ENCODE data around the gene LRRC4B. TPM values are rescaled to one million over a fixed set of nuclear protein-coding genes. Genes with fewer than 3 reads are reported as not detected.

Gene LRRC4B
- total and polyA plus RNA-seq, 2 of the 4 experiments (the other 2 are of a cell fraction), result 0.03 TPM; not detected in 1

DNA sequence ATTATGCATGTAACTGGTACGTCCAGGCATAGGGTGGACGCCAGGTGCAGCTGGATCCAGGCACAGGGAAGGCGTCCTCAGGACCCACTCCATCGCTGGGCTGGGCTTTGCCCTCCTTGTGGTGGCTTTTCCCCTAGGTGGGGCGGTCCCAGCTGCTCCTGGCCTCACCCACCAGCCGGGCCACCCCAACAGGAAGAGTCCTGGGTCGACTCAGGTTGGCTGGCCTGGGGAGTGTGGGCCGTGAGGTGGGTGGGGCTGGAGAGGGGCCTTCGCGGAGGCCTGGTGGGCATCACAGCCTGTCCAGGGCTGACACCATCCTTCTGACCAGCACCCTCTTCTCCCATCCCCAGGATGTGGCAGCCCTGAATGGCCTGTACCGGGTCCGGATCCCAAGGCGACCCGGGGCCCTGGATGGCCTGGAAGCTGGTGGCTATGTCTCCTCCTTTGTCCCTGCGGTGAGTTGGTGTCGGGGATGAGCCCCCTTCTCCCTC, 88.4 kb downstream of the LRRC4B start:
- H4K20me1 ChIP-seq (ENCODE audit: insufficient read depth, low read length), result peaks cover 12% of the 10 kb centered on the region
- no peak overlapping the region for H3K27ac ChIP-seq (ENCODE audit: insufficient read depth, low read length)
- H3K4me2 ChIP-seq (ENCODE audit: low read depth, low read length), result no peak overlapping the region
- H2BK20ac ChIP-seq (ENCODE audit: low read depth, low read length), result no peak overlapping the region
- ChIA-PET POLR2A (ENCODE audit: unreplicated experiment) (no interaction called here), CTCF (no interaction called here)
- H3K56ac ChIP-seq (ENCODE audit: extremely low read depth, insufficient read depth, low read length), result no peak overlapping the region
- dilution Hi-C loops (cut with HindIII; ENCODE audit: low sequenced_read_pairs, unreplicated experiment) (no loop called here), intact Hi-C loops (cut with micrococcal nuclease) (loop anchor here (5.0 kb wide), 1 partner anchor 113 kb away; the partner anchor contains the start of gene NAPSA), in situ Hi-C loops (cut with MboI; ENCODE audit: low sequenced_read_pairs) (no loop called here)
- no peak overlapping the region for H4K5ac ChIP-seq (ENCODE audit: low read depth, low read length)
- H2AFZ ChIP-seq (replicated peaks; ENCODE audit: low read length, poor library complexity), result no peak overlapping the region
- peaks cover 5% of the 10 kb centered on the region; the same call in 1 of the 2 replicates for H3K9me1 ChIP-seq (ENCODE audit: insufficient read depth, low read length)
- no peak overlapping the region for H3K18ac ChIP-seq (ENCODE audit: low read depth, low read length)
- no peak overlapping the region for H3K14ac ChIP-seq (replicated peaks; ENCODE audit: low read depth, low read length)
- H3K36me3 ChIP-seq (ENCODE audit: control insufficient read depth, insufficient read depth, low read length), result peaks cover 26% of the 10 kb centered on the region
- H2BK15ac ChIP-seq (ENCODE audit: low read depth, low read length), result no peak overlapping the region
- H3K79me1 ChIP-seq (ENCODE audit: low read depth in 1 of 2, low read length in 2 of 2), result peaks cover 16 to 27% of the 10 kb centered on the region in 2 experiments
- no peak overlapping the region for H2BK120ac ChIP-seq (ENCODE audit: low read depth, low read length)
- no peak overlapping the region for H4K91ac ChIP-seq (ENCODE audit: insufficient read depth, low read depth, low read length)
- no peaks in the 10 kb centered on the region for H3K27me3 ChIP-seq (ENCODE audit: control insufficient read depth, insufficient read depth, low read length)
- peak overlapping the region; percentile 76 for H2AK9ac ChIP-seq (replicated peaks; ENCODE audit: low read depth, low read length, poor library complexity)
- WGBS, 2 experiments (ENCODE audit: extremely low coverage in 2 of 2, insufficient read length in 1 of 2), result no CpG with 5 or more reads among the region's 16 CpGs
- H4K8ac ChIP-seq (ENCODE audit: low read depth in 2 of 2, low read length in 2 of 2), result no peak overlapping the region
- ATAC-seq (ENCODE audit: low read depth) (no peak), DNase-seq (no peak)
- no peak overlapping the region for H3K23ac ChIP-seq (ENCODE audit: low read depth, low read length)
- H3K9ac ChIP-seq (ENCODE audit: low read depth, low read length), result no peak overlapping the region
- no peak overlapping the region for H2BK5ac ChIP-seq (ENCODE audit: low read depth, low read length, poor library complexity, severe bottlenecking)
- TF ChIP-seq NFE2L2 (IDR thresholded peaks at IDR 0.05; ENCODE audit: low read depth, low read length), result no peak
- no peak for TF ChIP-seq POLR2A (IDR thresholded peaks at IDR 0.05; ENCODE audit: low read depth, low read length)
- no peak for TF ChIP-seq MXI1 (IDR thresholded peaks at IDR 0.05; ENCODE audit: borderline replicate concordance, low read depth, low read length)
- TF ChIP-seq, protein P1, sequence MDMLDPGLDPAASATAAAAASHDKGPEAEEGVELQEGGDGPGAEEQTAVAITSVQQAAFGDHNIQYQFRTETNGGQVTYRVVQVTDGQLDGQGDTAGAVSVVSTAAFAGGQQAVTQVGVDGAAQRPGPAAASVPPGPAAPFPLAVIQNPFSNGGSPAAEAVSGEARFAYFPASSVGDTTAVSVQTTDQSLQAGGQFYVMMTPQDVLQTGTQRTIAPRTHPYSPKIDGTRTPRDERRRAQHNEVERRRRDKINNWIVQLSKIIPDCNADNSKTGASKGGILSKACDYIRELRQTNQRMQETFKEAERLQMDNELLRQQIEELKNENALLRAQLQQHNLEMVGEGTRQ (IDR thresholded peaks at IDR 0.05; ENCODE audit: low read depth, low read length), result no peak
- no peak for TF ChIP-seq CEBPB (IDR thresholded peaks at IDR 0.05; ENCODE audit: low read depth, low read length)
- no peak for TF ChIP-seq CHD1 (IDR thresholded peaks at IDR 0.05; ENCODE audit: low read depth, low read length)
- TF ChIP-seq SMC3 (IDR thresholded peaks at IDR 0.05; ENCODE audit: low read depth, low read length), result no peak
- TF ChIP-seq RCOR1 (IDR thresholded peaks at IDR 0.05; ENCODE audit: insufficient replicate concordance, low read length), result no peak
- no peak for TF ChIP-seq BHLHE40 (IDR thresholded peaks at IDR 0.05; ENCODE audit: low read depth, low read length)
- TF ChIP-seq, protein P2, sequence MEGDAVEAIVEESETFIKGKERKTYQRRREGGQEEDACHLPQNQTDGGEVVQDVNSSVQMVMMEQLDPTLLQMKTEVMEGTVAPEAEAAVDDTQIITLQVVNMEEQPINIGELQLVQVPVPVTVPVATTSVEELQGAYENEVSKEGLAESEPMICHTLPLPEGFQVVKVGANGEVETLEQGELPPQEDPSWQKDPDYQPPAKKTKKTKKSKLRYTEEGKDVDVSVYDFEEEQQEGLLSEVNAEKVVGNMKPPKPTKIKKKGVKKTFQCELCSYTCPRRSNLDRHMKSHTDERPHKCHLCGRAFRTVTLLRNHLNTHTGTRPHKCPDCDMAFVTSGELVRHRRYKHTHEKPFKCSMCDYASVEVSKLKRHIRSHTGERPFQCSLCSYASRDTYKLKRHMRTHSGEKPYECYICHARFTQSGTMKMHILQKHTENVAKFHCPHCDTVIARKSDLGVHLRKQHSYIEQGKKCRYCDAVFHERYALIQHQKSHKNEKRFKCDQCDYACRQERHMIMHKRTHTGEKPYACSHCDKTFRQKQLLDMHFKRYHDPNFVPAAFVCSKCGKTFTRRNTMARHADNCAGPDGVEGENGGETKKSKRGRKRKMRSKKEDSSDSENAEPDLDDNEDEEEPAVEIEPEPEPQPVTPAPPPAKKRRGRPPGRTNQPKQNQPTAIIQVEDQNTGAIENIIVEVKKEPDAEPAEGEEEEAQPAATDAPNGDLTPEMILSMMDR (conservative IDR thresholded peaks at IDR 0.05; ENCODE audit: low read depth, low read length), result no peak
- TF ChIP-seq MAZ (IDR thresholded peaks at IDR 0.05; ENCODE audit: borderline replicate concordance, low read depth, low read length), result no peak
- H3K4ac ChIP-seq (ENCODE audit: low read depth, low read length), result no peak overlapping the region
- H3K4me3 ChIP-seq (ENCODE audit: insufficient read depth, low read depth, low read length), result no peak overlapping the region
- H3K9me3 ChIP-seq (ENCODE audit: control insufficient read depth, insufficient read depth, low read length), result no peaks in the 10 kb centered on the region
- no TSS peak for BruUV-seq (replicated peaks)
- 0 out of 2 replicates have a peak, but pooled peaks cover 2% of the 10 kb centered on the region for H3K4me1 ChIP-seq (ENCODE audit: control insufficient read depth, insufficient read depth, low read length)
- H2AK5ac ChIP-seq (ENCODE audit: low read depth, low read length), result no peak overlapping the region

All from IMR-90 (cell line).